ENCODE results near the gene CPSF4L. TPM values are rescaled to one million over a fixed set of nuclear protein-coding genes. Genes with fewer than 3 reads are reported as not detected.
"Not testable (repeated sequence)": the region's sequence is repeated elsewhere in the genome, so short reads cannot be mapped to it uniquely, and the experiment has no call there.

The CPSF4L gene
- total and polyA plus RNA-seq, 7 donors = not detected

- no peak for TF ChIP-seq CTCF (IDR thresholded peaks at IDR 0.05)
- 60 to 68% (median 67%) methylated on average over 11 of the region's 11 CpGs for WGBS, 3 donors
- ATAC-seq = no peak
Observed at GRCh38 chr17:73267648-73268537, 6.2 kb upstream of the CPSF4L start.

GRCh38 chr17:73266796-73267195 is 5.1 kb upstream of the CPSF4L start:
- Histone ChIP-seq H3K27ac (no peak overlapping the region), H3K4me1 (no peaks in the 10 kb centered on the region), H3K27me3 (ENCODE audit: insufficient read depth in 3 of 3, low read length in 2 of 3) (no peaks in the 10 kb centered on the region), H3K9me3 (no peaks in the 10 kb centered on the region), H3K36me3 (ENCODE audit: insufficient read depth in 1 of 2, low read depth in 1 of 2) (no peaks in the 10 kb centered on the region), H3K4me3 (no peak overlapping the region)
- TF ChIP-seq CTCF (IDR thresholded peaks at IDR 0.05) = no peak
- no peak for ATAC-seq
- intact Hi-C loops (cut with DNase I) = no loop called here
- WGBS, 3 donors = 81 to 84% (median 81%) methylated on average over 11 of the region's 11 CpGs
- DNase-seq = no peak

More at GRCh38 chr17:73267648-73268537, 6.2 kb upstream of the CPSF4L start:
- DNase-seq = no peak
- H3K4me3 ChIP-seq = no peak overlapping the region
- H3K27ac ChIP-seq = no peak overlapping the region
- no peaks in the 10 kb centered on the region for H3K4me1 ChIP-seq
- H3K36me3 ChIP-seq (ENCODE audit: insufficient read depth in 1 of 2, low read depth in 1 of 2) = no peaks in the 10 kb centered on the region
- intact Hi-C loops (cut with DNase I) = no loop called here
- H3K27me3 ChIP-seq (ENCODE audit: insufficient read depth in 3 of 3, low read length in 2 of 3) = no peaks in the 10 kb centered on the region
- H3K9me3 ChIP-seq = no peaks in the 10 kb centered on the region

DNA sequence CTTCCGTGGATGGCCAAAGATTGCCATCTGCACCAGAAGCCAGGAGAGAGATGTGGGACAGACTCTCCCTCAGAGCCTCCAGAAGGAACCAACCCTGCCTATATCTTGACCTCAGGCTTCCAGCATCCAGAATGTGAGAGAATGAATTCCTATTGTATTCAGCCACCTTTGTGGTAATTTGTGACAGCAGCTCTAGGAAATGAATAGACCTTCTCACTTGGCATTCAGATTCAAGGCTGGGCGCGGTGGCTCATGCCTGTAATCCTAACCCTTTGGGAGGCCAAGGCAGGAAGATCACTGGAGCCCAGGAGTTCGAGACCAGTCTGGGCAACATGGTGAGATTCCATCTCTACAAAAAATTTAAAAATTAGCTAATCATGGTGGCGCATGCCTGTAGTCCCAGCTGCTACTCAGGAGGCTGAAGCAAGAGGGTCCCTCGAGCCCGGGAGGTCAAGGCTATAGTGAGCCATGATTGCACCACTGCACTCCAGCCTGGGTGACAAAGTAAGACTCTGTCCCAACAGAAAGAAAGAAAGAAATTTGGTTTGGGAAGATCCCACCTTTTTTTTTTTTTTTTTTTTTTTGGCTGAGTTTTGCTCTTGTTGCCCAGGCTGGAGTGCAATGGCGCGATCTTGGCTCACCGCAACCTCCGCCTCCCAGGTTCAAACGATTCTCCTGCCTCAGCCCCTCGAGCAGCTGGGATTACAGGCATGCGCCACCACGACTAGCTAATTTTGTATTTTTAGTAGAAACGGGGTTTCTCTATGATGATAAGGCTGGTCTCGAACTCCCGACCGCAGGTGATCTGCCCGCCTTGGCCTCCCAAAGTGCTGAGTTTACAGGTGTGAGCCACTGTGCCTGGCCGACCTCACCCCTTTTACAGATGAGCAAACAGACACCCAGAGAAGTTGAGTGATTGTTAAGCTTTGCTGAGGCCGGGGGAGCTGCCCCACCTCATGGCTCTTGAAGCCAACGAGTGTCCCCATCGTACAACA is 4.3 kb upstream of the CPSF4L start:
- H3K27ac ChIP-seq = no peak overlapping the region
- DNase-seq (no peak), ATAC-seq (no peak)
- no peaks in the 10 kb centered on the region for H3K9me3 ChIP-seq
- H3K36me3 ChIP-seq (ENCODE audit: insufficient read depth in 1 of 2, low read depth in 1 of 2) = no peaks in the 10 kb centered on the region
- no peak overlapping the region for H3K4me3 ChIP-seq
- intact Hi-C loops (cut with DNase I) = no loop called here
- H3K27me3 ChIP-seq (ENCODE audit: insufficient read depth in 3 of 3, low read length in 2 of 3) = no peaks in the 10 kb centered on the region
- WGBS, 3 donors = 85 to 89% (median 85%) methylated on average over 24 of the region's 24 CpGs
- TF ChIP-seq CTCF (IDR thresholded peaks at IDR 0.05) = no peak
- H3K4me1 ChIP-seq = no peaks in the 10 kb centered on the region

DNA sequence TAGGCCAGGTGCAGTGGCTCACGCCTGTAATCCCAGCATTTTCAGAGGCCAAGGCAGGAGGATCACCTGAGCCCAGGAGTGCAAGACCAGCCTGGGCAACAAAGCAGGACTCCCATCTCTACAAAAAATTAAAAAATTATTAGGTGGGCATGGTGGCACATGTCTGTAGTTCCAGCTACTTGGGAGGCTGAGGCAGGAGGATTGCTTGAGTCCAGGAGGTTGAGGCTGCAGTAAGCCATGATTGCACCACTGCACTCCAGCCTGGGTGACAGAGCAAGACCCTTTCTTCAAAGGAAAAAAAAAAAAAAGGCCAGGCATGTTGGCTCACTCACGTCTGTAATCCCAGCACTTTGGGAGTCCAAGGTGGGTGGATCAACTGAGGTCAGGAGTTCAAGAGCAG is 2.8 kb upstream of the CPSF4L start:
- H3K4me3 ChIP-seq; DNase-seq; H3K27ac ChIP-seq; H3K36me3 ChIP-seq (ENCODE audit: insufficient read depth in 1 of 2, low read depth in 1 of 2); H3K4me1 ChIP-seq; H3K9me3 ChIP-seq; H3K27me3 ChIP-seq (ENCODE audit: insufficient read depth in 3 of 3, low read length in 2 of 3); intact Hi-C loops (cut with DNase I); ATAC-seq: not testable (repeated sequence)
- 77 to 93% (median 88%) methylated on average over 2 of the region's 2 CpGs for WGBS, 3 donors

Data from psoas muscle (tissue), 8 donors.